Posterior vena cava (tissue), 2 donors: ENCODE data around the gene STAT5B. TPM values are rescaled to one million over a fixed set of nuclear protein-coding genes. Genes with fewer than 3 reads are reported as not detected.

ENCODE experiments used
- DNase-seq: peaks from one replicate; pipeline ENCODE4 v3.0.0-alpha.2; 2020; ENCODE audit warnings: low spot score
- intact Hi-C, 2 donors: fragments of 100-400 bp; cut with DNase I; formaldehyde crosslinking; loops; one replicate each; pipeline versions ENCODE4 v1.14.1 to v1.14.2; 2022 to 2023
- total RNA-seq, 2 donors: library from RNA; stranded (reverse); fragmentation: NEBNext Ultra II Directional; extraction: Animal tissue kit (Norgen Biotek cat#: 25700); gene quantifications; one replicate each; pipeline ENCODE4 v1.2.1, GENCODE V29; 2021
- donor health status: DM: yes; HTN: yes; CAD: no.
- donor health status: DM: yes; HTN: yes; CAD: no.

The STAT5B gene
- total RNA-seq, 2 donors from 2014 or later, result 88.6 to 96.3 TPM

DNA sequence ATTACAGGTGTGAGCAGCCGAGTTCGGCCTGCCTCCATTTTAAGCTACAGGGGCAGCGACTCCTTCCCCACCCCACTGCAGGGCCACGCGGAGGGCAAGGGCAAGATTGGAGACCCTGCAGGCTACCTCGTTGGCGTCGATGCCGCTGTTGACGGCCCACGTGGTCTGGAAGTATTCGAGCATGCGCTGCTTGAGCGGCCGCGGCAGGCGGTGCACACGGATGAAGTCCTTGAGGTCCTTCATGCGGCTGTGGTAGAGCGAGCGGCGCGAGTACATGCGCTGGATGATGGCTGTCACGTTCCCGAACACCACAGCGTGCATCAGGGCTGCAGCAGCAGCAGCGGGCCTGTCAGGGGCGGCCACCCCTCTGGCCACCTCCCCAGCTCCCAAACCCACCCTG is 106.8 kb downstream of the STAT5B start:
- intact Hi-C loops, result no loop called here
- no peak for DNase-seq

DNA sequence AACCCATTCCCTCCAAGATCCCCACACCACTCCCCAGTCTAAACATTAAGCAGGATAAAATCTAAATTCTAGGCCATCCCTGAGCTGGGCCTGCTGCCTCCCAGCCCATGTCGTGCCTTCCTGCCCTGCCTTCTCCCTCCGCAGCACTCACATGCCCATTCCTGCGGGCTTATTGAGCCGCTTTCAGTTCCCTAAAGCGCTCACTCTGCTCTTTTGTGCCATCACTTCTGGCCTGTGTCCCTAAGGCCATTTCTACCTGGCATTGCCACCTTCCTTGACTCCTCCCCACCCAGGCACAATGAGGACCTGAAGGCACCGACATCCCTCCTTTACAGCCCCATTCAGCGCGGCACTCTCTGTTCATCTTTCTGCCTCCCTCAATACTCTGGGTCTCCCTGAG is 108.4 kb downstream of the STAT5B start:
- DNase-seq, result no peak
- intact Hi-C loops, result no loop called here

DNA sequence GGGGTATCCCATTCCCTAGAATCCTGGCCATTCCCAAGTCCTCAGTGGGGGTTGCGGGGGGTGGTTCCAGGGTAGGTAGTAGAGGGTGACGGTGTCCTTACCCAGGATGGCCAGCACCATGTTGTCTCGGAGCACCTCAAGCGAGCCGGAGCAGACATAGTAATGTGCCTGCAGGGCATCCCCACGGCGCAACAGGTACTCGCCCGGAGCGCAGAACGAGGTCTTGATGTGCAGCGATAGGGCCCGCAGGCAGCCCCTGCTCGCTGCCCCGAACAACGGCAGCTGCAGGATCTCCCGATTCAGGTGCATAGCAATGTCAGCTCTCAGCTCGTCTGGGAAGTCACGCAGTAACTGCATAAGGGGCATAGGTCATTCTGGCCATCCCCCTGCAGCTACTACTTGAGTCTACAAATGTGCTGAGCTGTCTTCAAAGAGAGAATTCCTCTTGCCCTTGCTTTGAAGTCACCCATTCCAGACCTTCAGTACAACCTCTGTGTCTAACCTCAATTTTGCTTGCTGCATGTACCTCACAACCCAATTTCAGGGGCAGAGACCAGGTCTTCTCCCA is 109.9 kb downstream of the STAT5B start:
- intact Hi-C loops, result no loop called here
- no peak for DNase-seq

DNA sequence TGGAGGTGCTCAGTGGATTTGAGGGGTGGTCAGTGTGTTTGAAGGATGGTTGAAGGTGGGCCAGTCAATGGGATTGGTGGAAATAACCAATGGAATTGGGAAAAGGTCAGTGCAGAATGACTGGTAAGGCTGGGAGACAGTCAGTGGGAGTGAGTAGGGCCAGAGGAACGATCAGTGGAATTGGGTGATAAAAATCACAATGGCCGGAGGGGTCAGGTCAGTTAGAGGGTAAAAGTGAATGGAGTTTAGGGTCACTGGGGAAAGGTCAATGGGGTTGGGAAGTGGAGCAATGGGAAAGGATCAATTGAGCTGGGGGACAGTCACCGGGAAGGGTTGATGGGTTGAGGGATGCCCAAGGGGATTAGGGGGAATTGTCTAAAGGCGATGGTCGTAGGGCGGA is 110.4 kb downstream of the STAT5B start:
- intact Hi-C loops, result no loop called here
- no peak for DNase-seq

DNA sequence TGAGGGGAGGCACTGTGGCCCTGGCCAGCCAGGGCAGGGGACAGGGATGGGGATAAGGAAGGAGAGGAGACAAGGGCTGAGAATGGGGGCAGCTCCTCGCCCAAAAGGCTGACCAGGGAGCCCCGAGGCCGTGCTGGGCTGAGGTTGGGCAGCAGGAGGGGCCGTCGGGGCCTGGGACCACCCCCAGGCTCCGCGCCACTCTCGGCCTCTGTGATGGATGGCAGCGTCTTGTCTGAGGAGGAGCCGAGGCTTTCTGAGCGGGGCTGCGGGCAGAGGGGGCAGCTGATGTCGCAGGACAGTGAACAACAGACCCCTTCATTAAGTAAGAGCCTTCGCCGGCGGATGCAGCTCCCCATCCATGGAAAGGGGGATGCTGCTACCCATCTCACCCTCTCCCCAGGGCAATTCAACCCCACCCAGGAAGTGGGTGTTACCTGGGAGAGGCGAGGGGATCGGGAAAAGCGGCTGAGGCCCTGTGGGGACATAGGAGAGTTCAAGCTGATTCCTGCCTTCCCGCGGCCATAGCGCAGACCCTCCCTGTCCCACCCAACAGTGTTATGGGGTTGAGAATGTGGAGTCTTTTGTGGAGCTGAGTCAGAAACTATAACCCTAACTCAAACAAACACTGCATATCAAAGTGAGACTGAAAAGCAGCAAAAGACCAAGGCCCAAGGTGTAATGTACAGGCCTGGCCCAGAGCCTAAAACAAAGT is 112.3 kb downstream of the STAT5B start:
- no peak for DNase-seq
- intact Hi-C loops, result no loop called here

DNA sequence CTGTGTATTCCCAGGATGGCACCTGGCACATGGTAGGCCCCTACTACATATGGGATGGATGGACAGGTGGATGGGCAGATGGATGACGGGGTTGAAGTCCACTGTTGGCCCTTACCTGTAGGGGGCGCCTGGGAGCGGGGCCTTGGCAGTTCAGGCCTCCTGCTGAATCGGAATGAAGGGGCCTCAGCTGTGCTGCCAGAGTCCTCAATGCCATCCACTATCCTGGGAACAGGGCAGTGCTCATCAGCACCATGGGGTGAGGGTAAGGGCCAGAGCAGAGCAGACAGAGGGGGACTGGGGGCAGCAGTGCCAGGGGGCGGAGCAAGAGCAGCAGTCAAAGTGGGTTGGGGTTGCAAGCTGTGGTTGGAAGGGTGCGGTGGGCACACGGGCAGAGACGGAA is 113.1 kb downstream of the STAT5B start:
- intact Hi-C loops, result no loop called here
- no peak for DNase-seq

DNA sequence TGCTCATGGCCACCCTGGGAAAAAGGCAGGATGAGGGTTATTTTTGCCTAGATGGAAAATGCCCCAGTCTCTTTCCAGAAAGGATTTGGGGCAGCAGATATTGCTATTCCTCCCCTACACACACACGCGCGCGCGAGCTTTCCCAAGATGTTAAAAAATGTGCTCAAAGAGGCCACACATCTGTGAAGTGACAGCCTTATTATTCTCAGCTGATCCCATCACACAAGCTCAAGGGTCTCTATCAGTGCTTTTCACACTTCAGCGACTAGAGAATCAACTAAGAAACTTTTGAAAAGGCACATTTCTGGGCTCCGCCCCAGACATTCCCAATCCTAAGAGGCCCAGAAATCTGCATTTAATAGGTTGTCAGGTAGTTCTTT is 115.7 kb downstream of the STAT5B start:
- intact Hi-C loops, result no loop called here
- DNase-seq, result no peak

DNA sequence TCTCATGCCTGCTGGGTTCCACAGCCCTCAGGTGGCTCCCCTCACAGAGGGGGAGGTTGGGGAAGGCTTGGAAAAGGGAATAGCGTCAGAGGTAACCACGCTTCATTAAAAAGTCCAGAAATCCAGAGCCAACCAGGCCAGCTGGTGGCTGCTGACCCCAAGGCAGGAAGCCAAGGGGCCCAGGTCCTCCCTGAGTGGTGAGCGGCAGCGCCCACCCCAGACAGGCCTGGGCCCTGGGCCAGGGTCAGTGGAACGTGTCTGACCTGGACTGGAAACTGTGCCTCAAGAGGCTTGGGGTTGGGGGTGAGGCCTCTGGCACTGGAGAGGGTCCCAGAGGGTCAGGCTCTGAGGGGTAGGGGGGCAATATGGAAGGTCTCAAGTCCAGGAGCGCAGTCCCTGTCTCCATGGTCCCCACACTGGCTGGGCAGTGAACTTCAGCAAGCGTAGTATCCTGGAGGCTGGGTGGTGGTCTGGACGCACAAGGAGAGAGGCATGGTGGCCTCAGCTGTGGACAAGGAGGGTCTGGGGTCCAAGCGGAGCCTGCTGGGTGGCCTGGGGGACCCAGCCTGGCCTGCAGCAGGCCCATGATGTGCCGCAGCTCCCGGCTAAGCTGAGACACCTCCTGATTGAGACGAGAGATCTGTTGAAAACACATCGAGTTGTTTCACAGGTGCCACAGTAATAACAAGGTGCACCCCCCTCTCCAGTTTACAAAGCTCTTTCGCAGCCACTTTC is 116.2 kb downstream of the STAT5B start:
- intact Hi-C loops, result no loop called here
- DNase-seq, result no peak

DNA sequence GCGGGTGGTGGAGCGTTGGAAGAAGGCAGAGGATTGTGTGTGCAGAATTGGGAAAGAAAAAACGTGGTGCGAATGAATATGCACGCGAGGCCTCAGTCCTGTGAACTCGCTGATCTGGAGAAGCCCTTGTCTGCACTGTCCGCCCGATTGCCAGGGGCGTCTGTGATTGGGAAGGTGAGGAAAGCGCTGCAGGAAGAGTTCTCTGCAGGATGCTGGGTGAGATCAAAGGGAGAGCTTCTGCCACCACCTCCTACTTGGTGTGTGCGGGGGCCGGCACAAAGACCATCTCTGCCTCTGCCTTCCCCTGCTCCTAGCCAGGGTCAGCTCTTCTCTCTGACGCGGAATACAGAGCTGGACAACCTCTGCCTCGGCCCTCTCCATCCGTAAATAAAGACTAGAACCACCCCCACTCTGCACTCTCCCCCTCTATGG is 120.6 kb downstream of the STAT5B start:
- intact Hi-C loops, result no loop called here
- no peak for DNase-seq

DNA sequence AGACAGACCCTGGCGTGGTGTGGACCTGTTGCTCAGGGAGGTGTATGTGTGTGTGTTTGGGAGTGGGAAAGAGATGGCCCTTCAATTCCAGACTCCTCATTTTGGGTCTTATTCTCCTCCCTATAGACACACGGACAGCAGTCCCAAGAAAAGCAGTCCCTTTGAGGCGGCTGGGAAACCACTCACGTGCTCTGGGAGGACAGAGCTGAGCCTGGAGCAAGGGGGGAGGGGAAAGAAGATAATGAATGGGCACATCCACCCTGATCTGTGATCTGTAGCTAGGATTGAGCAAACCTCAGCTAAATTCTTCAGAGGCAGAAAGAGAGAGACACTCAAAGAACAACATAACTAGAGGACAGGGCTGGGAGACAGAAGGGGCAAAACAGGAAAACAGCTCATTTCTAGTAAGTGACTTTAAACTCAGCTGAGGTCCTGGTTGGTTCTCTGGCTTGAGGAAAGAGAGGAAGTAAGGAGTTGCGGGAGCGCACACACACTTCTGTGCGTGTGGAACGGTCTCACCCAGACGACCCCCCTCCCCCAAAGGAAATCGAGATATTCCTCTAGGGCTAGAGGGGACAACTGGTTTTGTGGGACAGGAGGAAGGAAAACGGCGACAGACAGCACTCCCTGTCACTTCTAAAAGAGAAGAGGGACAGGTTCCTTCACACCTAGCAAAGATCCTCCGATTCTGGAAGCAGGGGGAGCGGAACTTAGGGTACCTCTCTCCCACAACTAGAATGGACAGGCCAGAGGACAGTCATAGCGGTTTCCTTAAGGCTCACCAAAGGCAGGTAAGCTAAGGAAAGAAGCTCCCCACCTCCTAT is 122.1 kb downstream of the STAT5B start:
- DNase-seq, result no peak
- intact Hi-C loops, result no loop called here

Other genes with a start within 250 kb of the STAT5B start
- under 1 TPM; 0.33 to 0.93 TPM for gene C17orf113, start 225.8 kb downstream of the STAT5B start, total RNA-seq
- under 1 TPM; 0.19 to 0.23 TPM for gene ZNF385C, start 177.9 kb downstream of the STAT5B start, total RNA-seq
- gene DHX58, start 163.7 kb downstream of the STAT5B start, total RNA-seq, result 10 to 100 TPM in 1 of 2 donors, 1 to 10 TPM in 1; 9.9 to 13.0 TPM
- 10 to 100 TPM; 19.1 to 25.1 TPM for gene KAT2A, start 155.0 kb downstream of the STAT5B start, total RNA-seq
- gene HSPB9, start 153.6 kb downstream of the STAT5B start, total RNA-seq, result not detected
- gene RAB5C, start 121.4 kb downstream of the STAT5B start, total RNA-seq, result 100 to 1,000 TPM; 116 to 122 TPM
- under 1 TPM; 0.23 to 0.33 TPM for gene KCNH4, start 95.2 kb downstream of the STAT5B start, total RNA-seq
- not detected for gene HCRT, start 90.9 kb downstream of the STAT5B start, total RNA-seq
- 10 to 100 TPM; 14.5 to 16.6 TPM for gene GHDC, start 81.9 kb downstream of the STAT5B start, total RNA-seq
- gene STAT5A, start 12.1 kb upstream of the STAT5B start, total RNA-seq, result 10 to 100 TPM; 30.7 to 37.6 TPM
- gene STAT3, start 112.1 kb upstream of the STAT5B start, total RNA-seq, result 100 to 1,000 TPM; 230 to 241 TPM
- 100 to 1,000 TPM; 733 to 737 TPM for gene CAVIN1, start 146.9 kb upstream of the STAT5B start, total RNA-seq
- 10 to 100 TPM; 69.6 to 70.1 TPM for gene ATP6V0A1, start 182.5 kb upstream of the STAT5B start, total RNA-seq